SK-N-SH treated with all-trans-retinoic acid at 6 μM for 48 hours (cell line): ENCODE measurements around the gene RNASET2.

Experiments used
- CREB5 ChIP-seq: fragments of 250-450 bp; sonication (Bioruptor Pico); IDR thresholded peaks from 2 replicates; pipeline ENCODE4 v1.5.1; 2020; ENCODE audit warnings: low read depth, mild to moderate bottlenecking, moderate library complexity
- ESRRG ChIP-seq: fragments of 250-450 bp; sonication (Bioruptor Pico); IDR thresholded peaks from 2 replicates; pipeline ENCODE4 v1.6.1; 2021; ENCODE audit warnings: mild to moderate bottlenecking
- GLIS3 ChIP-seq: fragments of 250-450 bp; sonication (Bioruptor Pico); IDR thresholded peaks from 2 replicates; pipeline ENCODE4 v1.5.0; 2020; ENCODE audit warnings: mild to moderate bottlenecking, moderate library complexity
- OSR1 ChIP-seq: fragments of 250-450 bp; sonication (Bioruptor Pico); IDR thresholded peaks from 2 replicates; pipeline ENCODE4 v1.8.0; 2022; ENCODE audit warnings: moderate library complexity, mild to moderate bottlenecking, inconsistent platforms
- TOX ChIP-seq: fragments of 250-450 bp; sonication (Bioruptor Pico); IDR thresholded peaks from 2 replicates; pipeline ENCODE4 v1.8.0; 2021; ENCODE audit warnings: mild to moderate bottlenecking, moderate library complexity, borderline replicate concordance
- ZFP3 ChIP-seq: fragments of 250-450 bp; sonication (Bioruptor Pico); IDR thresholded peaks from 2 replicates; pipeline ENCODE4 v1.5.0; 2020; ENCODE audit warnings: mild to moderate bottlenecking, moderate library complexity
- ZFP30 ChIP-seq: fragments of 450-650 bp; formaldehyde crosslinking; IDR thresholded peaks from 2 replicates; pipeline ENCODE4 v1.5.0; 2022; ENCODE audit warnings: mild to moderate bottlenecking, moderate library complexity
- ZNF565 ChIP-seq: fragments of 450-650 bp; formaldehyde crosslinking; conservative IDR thresholded peaks from 2 replicates; pipeline ENCODE4 v1.5.0; 2020; ENCODE audit warnings: low read depth, mild to moderate bottlenecking, moderate library complexity

- TF ChIP-seq OSR1 (no peak), ZFP3 (CRISPR knock-in tag) (no peak), ZNF565 (CRISPR knock-in tag) (no peak), ZFP30 (CRISPR knock-in tag) (no peak), GLIS3 (CRISPR knock-in tag) (no peak), ESRRG (CRISPR knock-in tag) (no peak), CREB5 (no peak), TOX (no peak)
Measured at GRCh38 chr6:166970776-166971175, 14.4 kb upstream of the RNASET2 start.
